ENCODE data around the gene SLC12A7. TPM values are rescaled to one million over a fixed set of nuclear protein-coding genes. Genes with fewer than 3 reads are reported as not detected.

SLC12A7 gene
- total RNA-seq, 1 donor from 2014 or later, result 101 TPM

DNA sequence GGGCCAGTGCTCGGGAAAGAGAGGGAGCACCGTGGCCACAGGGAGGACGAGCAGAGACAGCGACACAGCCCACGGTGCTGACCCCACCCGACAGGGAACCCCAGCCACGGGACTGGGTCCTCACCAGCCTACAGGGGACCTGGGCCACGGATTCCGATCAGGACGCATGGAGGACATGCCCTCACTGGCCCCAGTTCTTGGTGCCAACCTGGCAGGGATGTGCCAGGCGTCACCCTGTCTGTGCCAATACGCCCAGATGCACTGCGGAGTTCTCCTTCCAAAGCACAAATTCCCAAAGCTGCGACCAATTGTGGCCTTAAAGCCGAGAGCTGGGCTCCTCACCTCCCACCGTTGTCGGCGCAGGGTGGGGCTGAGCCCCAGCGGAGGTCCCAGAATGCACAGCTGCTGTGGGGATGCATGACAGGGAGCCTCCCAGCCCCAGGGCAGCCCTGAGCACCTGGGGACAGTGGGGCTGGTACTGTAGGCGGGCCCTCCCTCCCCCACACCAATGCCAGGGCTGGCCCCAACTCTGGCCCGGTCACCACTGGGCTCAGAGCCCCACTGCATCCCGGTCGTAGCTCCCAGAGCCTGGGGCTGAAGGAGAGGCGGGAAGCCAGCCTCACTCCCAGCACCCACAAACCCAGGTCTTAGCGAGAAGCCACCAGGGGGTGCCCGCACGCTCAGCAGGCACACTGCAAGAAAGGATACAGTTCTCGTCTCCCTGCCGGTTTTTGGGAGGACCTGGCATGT, 59.0 kb downstream of the SLC12A7 start:
- Histone ChIP-seq H3K4me3 (no peak overlapping the region), H3K4me1 (no peaks in the 10 kb centered on the region), H3K36me3 (peaks cover 16 to 39% of the 10 kb centered on the region in 2 donors), H3K27ac (no peak overlapping the region), H3K9me3 (no peaks in the 10 kb centered on the region), H3K27me3 (no peaks in the 10 kb centered on the region)
- intact Hi-C loops (cut with DNase I), result no loop called here
- no peak for TF ChIP-seq CTCF (IDR thresholded peaks at IDR 0.05)
- DNase-seq (ENCODE audit: low spot score in 2 of 2), result no peak

DNA sequence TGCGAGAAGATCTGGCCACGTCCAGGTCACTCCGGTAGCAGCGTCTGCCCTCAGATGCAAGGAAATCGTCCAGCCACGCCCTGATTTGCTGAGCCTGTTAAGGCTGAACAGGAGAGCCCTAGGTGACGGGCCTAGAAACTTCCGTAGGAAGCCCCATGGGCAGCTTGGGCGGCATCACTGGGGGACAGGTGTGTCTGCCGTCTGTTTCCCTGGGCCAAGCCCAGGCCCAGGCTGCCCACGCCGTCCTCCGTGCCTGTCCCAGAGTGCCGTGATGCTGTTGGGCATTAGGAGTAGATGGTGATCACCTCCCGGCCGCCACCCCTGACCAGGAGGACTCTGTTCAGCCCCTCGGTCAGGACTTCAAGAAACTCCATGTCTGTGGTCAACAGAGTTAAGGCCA, 59.8 kb downstream of the SLC12A7 start:
- H3K4me1 ChIP-seq, result no peaks in the 10 kb centered on the region
- TF ChIP-seq CTCF (IDR thresholded peaks at IDR 0.05), result no peak
- H3K9me3 ChIP-seq, result no peaks in the 10 kb centered on the region
- intact Hi-C loops (cut with DNase I), result no loop called here
- no peak overlapping the region for H3K27ac ChIP-seq
- no peaks in the 10 kb centered on the region for H3K27me3 ChIP-seq
- H3K4me3 ChIP-seq, result no peak overlapping the region
- DNase-seq (ENCODE audit: low spot score in 2 of 2), result no peak
- peaks cover 16 to 31% of the 10 kb centered on the region in 2 donors for H3K36me3 ChIP-seq

- H3K36me3 ChIP-seq, result peaks cover 10 to 24% of the 10 kb centered on the region in 2 donors
These were observed 60.5 kb downstream of the SLC12A7 start for GRCh38 chr5:1051366-1051720.

GRCh38 chr5:1050423-1051365, 61.2 kb downstream of the SLC12A7 start:
- TF ChIP-seq CTCF (IDR thresholded peaks at IDR 0.05), result no peak
- Histone ChIP-seq H3K36me3 (peaks cover 4 to 23% of the 10 kb centered on the region in 2 donors), H3K27me3 (no peaks in the 10 kb centered on the region), H3K9me3 (no peaks in the 10 kb centered on the region), H3K27ac (no peak overlapping the region), H3K4me1 (no peaks in the 10 kb centered on the region), H3K4me3 (no peak overlapping the region)
- DNase-seq (ENCODE audit: low spot score in 2 of 2), result no peak
- intact Hi-C loops (cut with DNase I), result no loop called here

More at GRCh38 chr5:1051366-1051720, 60.5 kb downstream of the SLC12A7 start:
- Histone ChIP-seq H3K27ac (no peak overlapping the region), H3K4me1 (no peaks in the 10 kb centered on the region), H3K9me3 (no peaks in the 10 kb centered on the region), H3K27me3 (no peaks in the 10 kb centered on the region), H3K4me3 (no peak overlapping the region)
- DNase-seq (ENCODE audit: low spot score in 2 of 2), result no peak
- TF ChIP-seq CTCF (IDR thresholded peaks at IDR 0.05), result no peak
- intact Hi-C loops (cut with DNase I), result no loop called here

- intact Hi-C loops (cut with DNase I), result no loop called here
- DNase-seq (ENCODE audit: low spot score in 2 of 2), result no peak
- Histone ChIP-seq H3K27ac (no peak overlapping the region), H3K36me3 (peaks cover 0 to 20% of the 10 kb centered on the region in 2 donors), H3K4me3 (no peak overlapping the region), H3K9me3 (no peaks in the 10 kb centered on the region), H3K27me3 (no peaks in the 10 kb centered on the region), H3K4me1 (no peaks in the 10 kb centered on the region)
- TF ChIP-seq CTCF (IDR thresholded peaks at IDR 0.05), result no peak
These were observed 62.7 kb downstream of the SLC12A7 start for GRCh38 chr5:1048861-1049838.

Measured in ascending aorta (tissue), 2 donors.